Measurements from ENCODE around the gene ALX4. TPM values are rescaled to one million over a fixed set of nuclear protein-coding genes. Genes with fewer than 3 reads are reported as not detected.

The ALX4 gene
- total RNA-seq (2014; rRNA removed; shearing (Covaris generic)), result 30.3 and 41.6 TPM in 2 replicates

GRCh38 chr11:44309478-44310205 lies at the start of gene ALX4:
Gene ALX4 (minus strand): TSS chr11:44310139. CDS start chr11:44310062, 77 bp downstream.
- peak; percentile 90 to 94 for DNase-seq (ENCODE audit: low read depth in 1 of 2, low spot score in 2 of 2)
- Histone ChIP-seq H3K27ac (peak within 1 kb of the TSS; percentile 32), H3K36me3 (peaks cover 46% of the 10 kb centered on the region), H3K4me1 (replicated peaks) (peaks cover 43% of the 10 kb centered on the region), H3K4me3 (peak within 1 kb of the TSS; percentile 82), H3K9me3 (replicated peaks) (no peaks in the 10 kb centered on the region), H3K27me3 (replicated peaks) (no peaks in the 10 kb centered on the region)

- no peak for DNase-seq (ENCODE audit: low read depth in 1 of 2, low spot score in 2 of 2)
- Histone ChIP-seq H3K27me3 (replicated peaks) (peaks cover 14% of the 10 kb centered on the region), H3K4me3 (no peak overlapping the region), H3K4me1 (replicated peaks) (no peaks in the 10 kb centered on the region), H3K27ac (no peak overlapping the region), H3K9me3 (replicated peaks) (no peaks in the 10 kb centered on the region), H3K36me3 (no peaks in the 10 kb centered on the region)
Observed at GRCh38 chr11:44359162-44359561, 49.2 kb upstream of the ALX4 start.

DNA sequence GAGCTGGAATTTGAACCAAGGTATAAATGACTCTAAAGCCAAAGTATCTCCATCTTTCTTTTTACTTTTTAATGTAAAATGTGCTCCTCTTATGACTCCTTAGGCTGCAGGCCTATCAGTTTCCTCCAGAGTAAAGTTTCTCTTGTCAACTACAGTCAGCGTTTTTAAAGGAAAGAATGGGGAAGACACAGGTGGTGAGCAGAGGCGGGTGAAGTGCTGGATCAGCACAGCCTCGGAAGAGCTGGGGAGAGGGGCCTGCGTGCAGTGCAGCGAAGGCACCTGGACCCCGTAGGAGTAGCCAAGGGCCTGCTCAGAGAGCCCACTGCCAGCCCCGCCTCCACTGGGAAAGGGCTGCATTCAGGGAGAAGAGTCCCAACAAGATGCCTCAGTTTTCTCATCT lies 48.8 kb upstream of the ALX4 start:
- peaks cover 14% of the 10 kb centered on the region for H3K27me3 ChIP-seq (replicated peaks)
- no peaks in the 10 kb centered on the region for H3K36me3 ChIP-seq
- no peaks in the 10 kb centered on the region for H3K9me3 ChIP-seq (replicated peaks)
- DNase-seq (ENCODE audit: low read depth in 1 of 2, low spot score in 2 of 2), result no peak
- no peaks in the 10 kb centered on the region for H3K4me1 ChIP-seq (replicated peaks)
- no peak overlapping the region for H3K4me3 ChIP-seq
- no peak overlapping the region for H3K27ac ChIP-seq

- no peaks in the 10 kb centered on the region for H3K9me3 ChIP-seq (replicated peaks)
- H3K36me3 ChIP-seq, result no peaks in the 10 kb centered on the region
- no peak for DNase-seq (ENCODE audit: low read depth in 1 of 2, low spot score in 2 of 2)
- H3K27me3 ChIP-seq (replicated peaks), result peaks cover 10% of the 10 kb centered on the region
- no peaks in the 10 kb centered on the region for H3K4me1 ChIP-seq (replicated peaks)
- no peak overlapping the region for H3K4me3 ChIP-seq
- no peak overlapping the region for H3K27ac ChIP-seq
Observed at GRCh38 chr11:44357711-44358110, 47.8 kb upstream of the ALX4 start.

GRCh38 chr11:44356351-44356750 lies 46.4 kb upstream of the ALX4 start:
- no peak for DNase-seq (ENCODE audit: low read depth in 1 of 2, low spot score in 2 of 2)
- H3K27ac ChIP-seq, result no peak overlapping the region
- H3K36me3 ChIP-seq, result no peaks in the 10 kb centered on the region
- no peaks in the 10 kb centered on the region for H3K9me3 ChIP-seq (replicated peaks)
- no peak overlapping the region for H3K4me3 ChIP-seq
- peaks cover 4% of the 10 kb centered on the region; the same call in 1 of the 2 replicates for H3K27me3 ChIP-seq (replicated peaks)
- H3K4me1 ChIP-seq (replicated peaks), result no peaks in the 10 kb centered on the region

- no peak for DNase-seq (ENCODE audit: low read depth in 1 of 2, low spot score in 2 of 2)
- Histone ChIP-seq H3K36me3 (no peaks in the 10 kb centered on the region), H3K4me3 (no peak overlapping the region), H3K4me1 (replicated peaks) (no peaks in the 10 kb centered on the region), H3K9me3 (replicated peaks) (no peaks in the 10 kb centered on the region), H3K27me3 (replicated peaks) (no peaks in the 10 kb centered on the region; the same call in 1 of the 2 replicates), H3K27ac (no peak overlapping the region)
Observed at GRCh38 chr11:44351898-44352498, 42.1 kb upstream of the ALX4 start.

- H3K4me1 ChIP-seq (replicated peaks), result no peaks in the 10 kb centered on the region
- no peak for DNase-seq (ENCODE audit: low read depth in 1 of 2, low spot score in 2 of 2)
- no peaks in the 10 kb centered on the region for H3K36me3 ChIP-seq
- H3K9me3 ChIP-seq (replicated peaks), result no peaks in the 10 kb centered on the region
- no peak overlapping the region for H3K27ac ChIP-seq
- H3K27me3 ChIP-seq (replicated peaks), result no peaks in the 10 kb centered on the region; the same call in 1 of the 2 replicates
- H3K4me3 ChIP-seq, result no peak overlapping the region
Observed at GRCh38 chr11:44351006-44351660, 41.2 kb upstream of the ALX4 start.

- H3K4me1 ChIP-seq (replicated peaks), result no peaks in the 10 kb centered on the region
- no peaks in the 10 kb centered on the region; the same call in 1 of the 2 replicates for H3K27me3 ChIP-seq (replicated peaks)
- DNase-seq (ENCODE audit: low read depth in 1 of 2, low spot score in 2 of 2), result no peak
- no peaks in the 10 kb centered on the region for H3K36me3 ChIP-seq
- no peak overlapping the region for H3K4me3 ChIP-seq
- no peaks in the 10 kb centered on the region for H3K9me3 ChIP-seq (replicated peaks)
- no peak overlapping the region for H3K27ac ChIP-seq
Observed at GRCh38 chr11:44349328-44349727, 39.4 kb upstream of the ALX4 start.

DNA sequence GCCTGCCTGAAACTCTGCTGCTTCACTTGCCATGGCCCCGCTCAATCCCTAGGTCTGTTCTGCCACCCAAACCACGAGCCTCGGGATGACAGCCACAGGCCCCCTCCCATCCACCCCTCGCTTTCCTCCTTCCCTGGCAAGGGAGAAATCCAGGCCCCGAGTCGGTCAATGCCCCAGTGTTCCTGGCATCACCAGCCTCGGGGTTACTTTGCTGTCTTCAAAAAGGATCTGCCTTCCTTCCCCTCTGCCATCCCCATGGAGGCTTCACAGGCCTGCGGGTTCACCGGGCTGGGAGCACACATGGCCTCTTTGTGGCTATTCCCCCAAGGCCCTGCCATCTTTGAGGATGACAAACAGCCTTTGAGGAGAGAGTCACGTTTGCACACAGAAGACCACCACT lies 38.8 kb upstream of the ALX4 start:
- Histone ChIP-seq H3K36me3 (no peaks in the 10 kb centered on the region), H3K27ac (no peak overlapping the region), H3K9me3 (replicated peaks) (no peaks in the 10 kb centered on the region), H3K4me3 (no peak overlapping the region), H3K4me1 (replicated peaks) (no peaks in the 10 kb centered on the region), H3K27me3 (replicated peaks) (no peaks in the 10 kb centered on the region; the same call in 1 of the 2 replicates)
- no peak for DNase-seq (ENCODE audit: low read depth in 1 of 2, low spot score in 2 of 2)

GRCh38 chr11:44348114-44348513 lies 38.2 kb upstream of the ALX4 start:
- H3K36me3 ChIP-seq, result no peaks in the 10 kb centered on the region
- H3K9me3 ChIP-seq (replicated peaks), result no peaks in the 10 kb centered on the region
- no peak overlapping the region for H3K4me3 ChIP-seq
- no peaks in the 10 kb centered on the region for H3K4me1 ChIP-seq (replicated peaks)
- H3K27me3 ChIP-seq (replicated peaks), result no peaks in the 10 kb centered on the region; the same call in 1 of the 2 replicates
- DNase-seq (ENCODE audit: low read depth in 1 of 2, low spot score in 2 of 2), result no peak
- no peak overlapping the region for H3K27ac ChIP-seq

DNA sequence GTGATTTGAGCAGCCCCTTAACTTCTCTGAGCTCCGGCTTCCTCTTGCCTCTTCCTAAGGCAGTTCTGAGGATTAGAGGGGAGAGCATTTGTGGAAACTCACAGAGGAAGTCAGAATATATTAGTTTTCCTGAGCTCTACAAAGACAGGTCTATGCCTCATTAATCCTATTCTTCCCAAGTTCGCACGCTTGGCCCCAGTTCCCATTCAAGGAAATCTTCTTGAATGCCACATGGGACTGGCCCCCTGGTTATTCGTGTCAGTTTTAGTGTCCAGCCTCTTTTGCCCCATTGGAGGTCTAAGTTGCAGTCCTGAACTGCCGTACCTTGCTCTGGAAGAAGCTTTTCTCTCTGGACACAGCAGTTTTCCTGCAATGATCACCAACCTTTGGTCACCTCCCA lies 37.6 kb upstream of the ALX4 start:
- Histone ChIP-seq H3K27ac (no peak overlapping the region), H3K36me3 (no peaks in the 10 kb centered on the region), H3K9me3 (replicated peaks) (no peaks in the 10 kb centered on the region), H3K4me3 (no peak overlapping the region), H3K4me1 (replicated peaks) (no peaks in the 10 kb centered on the region), H3K27me3 (replicated peaks) (no peaks in the 10 kb centered on the region; the same call in 1 of the 2 replicates)
- no peak for DNase-seq (ENCODE audit: low read depth in 1 of 2, low spot score in 2 of 2)

- H3K9me3 ChIP-seq (replicated peaks), result no peaks in the 10 kb centered on the region
- H3K4me3 ChIP-seq, result no peak overlapping the region
- H3K27ac ChIP-seq, result no peak overlapping the region
- H3K27me3 ChIP-seq (replicated peaks), result no peaks in the 10 kb centered on the region; the same call in 1 of the 2 replicates
- H3K4me1 ChIP-seq (replicated peaks), result no peaks in the 10 kb centered on the region
- no peak for DNase-seq (ENCODE audit: low read depth in 1 of 2, low spot score in 2 of 2)
- no peaks in the 10 kb centered on the region for H3K36me3 ChIP-seq
Observed at GRCh38 chr11:44346983-44347382, 37.0 kb upstream of the ALX4 start.

GRCh38 chr11:44345781-44346180 lies 35.8 kb upstream of the ALX4 start:
- H3K9me3 ChIP-seq (replicated peaks), result no peaks in the 10 kb centered on the region
- no peak for DNase-seq (ENCODE audit: low read depth in 1 of 2, low spot score in 2 of 2)
- H3K4me3 ChIP-seq, result no peak overlapping the region
- no peaks in the 10 kb centered on the region; the same call in 1 of the 2 replicates for H3K27me3 ChIP-seq (replicated peaks)
- H3K36me3 ChIP-seq, result no peaks in the 10 kb centered on the region
- no peaks in the 10 kb centered on the region for H3K4me1 ChIP-seq (replicated peaks)
- no peak overlapping the region for H3K27ac ChIP-seq

DNA sequence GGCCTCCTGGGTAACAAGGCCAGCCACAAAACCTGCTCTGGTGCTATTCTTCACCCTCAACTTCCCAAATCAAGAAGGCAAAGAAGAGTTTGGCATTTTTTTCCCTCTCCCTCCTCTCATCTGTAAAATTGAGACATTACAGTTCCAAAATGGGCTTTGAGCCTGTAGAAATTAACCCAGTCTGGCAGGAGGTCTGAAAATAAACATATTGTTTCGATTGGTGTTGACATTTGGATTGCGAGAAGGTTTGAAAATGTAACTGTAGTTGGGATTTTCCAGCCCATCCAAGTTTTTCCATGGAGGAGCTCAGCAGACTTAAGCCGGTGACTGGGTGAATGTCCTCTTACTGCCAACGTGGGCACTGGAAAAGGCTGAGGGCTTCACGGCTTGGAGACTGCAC lies 35.0 kb upstream of the ALX4 start:
- H3K9me3 ChIP-seq (replicated peaks), result no peaks in the 10 kb centered on the region
- H3K27ac ChIP-seq, result no peak overlapping the region
- no peak for DNase-seq (ENCODE audit: low read depth in 1 of 2, low spot score in 2 of 2)
- H3K4me3 ChIP-seq, result no peak overlapping the region
- H3K4me1 ChIP-seq (replicated peaks), result no peaks in the 10 kb centered on the region
- H3K27me3 ChIP-seq (replicated peaks), result no peaks in the 10 kb centered on the region; the same call in 1 of the 2 replicates
- H3K36me3 ChIP-seq, result no peaks in the 10 kb centered on the region
